Stimulated activated naive CD8-positive, alpha-beta T cell treated with anti-CD3 and anti-CD28 coated beads, Interleukin-15, Interleukin-2, amounts not matched to agents 100 ng/mL and 50 ng/mL, for 24 hours (primary cell): ENCODE measurements around the gene AP3D1.
"Not testable (repeated sequence)": the region's sequence is repeated elsewhere in the genome, so short reads cannot be mapped to it uniquely, and the experiment has no call there.

Experiments used
- H3K27ac Mint-ChIP-seq: one replicate; pipeline ENCODE4 v1.8.0; 2021; ENCODE audit warnings: mild to moderate bottlenecking, mixed read lengths
- H3K27me3 Mint-ChIP-seq: one replicate; pipeline ENCODE4 v1.8.0; 2021; ENCODE audit warnings: mixed read lengths
- H3K36me3 Mint-ChIP-seq: one replicate; pipeline ENCODE4 v1.8.0; 2021; ENCODE audit warnings: low read depth, mixed read lengths
- H3K4me1 Mint-ChIP-seq: one replicate; pipeline ENCODE4 v1.8.0; 2021; ENCODE audit warnings: low read depth, mixed read lengths
- H3K4me3 Mint-ChIP-seq: one replicate; pipeline ENCODE4 v1.8.0; 2021; ENCODE audit warnings: mild to moderate bottlenecking, mixed read lengths
- H3K9me3 Mint-ChIP-seq: one replicate; pipeline ENCODE4 v1.8.0; 2021; ENCODE audit warnings: mixed read lengths

Gene AP3D1

DNA sequence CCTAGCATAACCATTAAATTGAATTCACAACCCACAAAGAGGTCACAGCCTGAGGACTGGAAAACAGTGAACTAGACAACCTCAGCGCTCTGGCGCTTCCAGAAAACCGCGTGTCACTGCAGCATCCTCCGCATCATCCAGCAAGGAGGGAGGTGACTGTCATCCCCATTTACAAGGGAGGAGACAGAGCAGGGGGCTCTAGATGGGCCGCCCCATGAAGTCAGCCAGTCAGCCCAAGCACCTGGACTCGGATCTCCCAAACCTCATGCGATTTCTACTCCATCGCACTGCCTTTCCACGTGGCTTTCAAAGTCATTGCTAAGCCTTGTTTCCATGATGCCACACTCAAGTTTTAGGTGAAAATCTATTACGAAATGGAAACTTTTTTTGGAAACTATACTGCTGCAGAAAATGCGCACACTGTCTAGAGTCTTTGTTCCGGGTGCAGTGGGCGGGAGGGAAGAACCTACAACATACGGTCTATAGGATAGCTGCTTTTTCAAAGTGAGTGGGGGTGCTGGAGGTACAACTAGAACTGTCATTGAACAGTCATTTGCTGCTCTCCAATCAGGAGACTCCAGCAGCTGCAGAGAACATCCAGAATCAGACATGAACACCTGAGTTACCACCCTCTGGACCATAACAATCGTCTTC is 2.8 kb downstream of the AP3D1 start:
- Mint-ChIP-seq H3K36me3 (peaks cover 15% of the 10 kb centered on the region), H3K4me3 (peak overlapping the region; percentile 86), H3K4me1 (peaks cover 65% of the 10 kb centered on the region), H3K27ac (peak overlapping the region; percentile 74), H3K27me3 (no peaks in the 10 kb centered on the region), H3K9me3 (no peaks in the 10 kb centered on the region)

DNA sequence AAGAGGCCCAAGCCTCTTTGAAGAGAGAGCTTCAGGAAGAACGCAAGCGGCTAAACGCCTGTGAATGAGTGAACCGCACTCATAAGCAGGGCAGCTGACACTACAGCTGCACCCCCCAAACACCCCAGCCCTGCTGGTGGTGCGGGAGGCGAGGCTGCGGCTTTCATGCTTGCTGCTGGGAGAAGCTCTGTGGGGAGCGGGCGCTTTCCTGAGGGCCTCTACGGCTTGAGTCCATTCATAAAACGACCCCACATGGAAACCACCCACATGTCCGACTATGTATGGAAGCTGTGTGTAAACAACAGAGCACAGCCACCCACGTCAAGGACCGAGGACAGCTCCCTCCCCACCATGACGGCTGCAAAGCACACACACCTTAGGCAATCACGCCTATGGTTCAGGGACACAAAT is 5.5 kb downstream of the AP3D1 start:
- Mint-ChIP-seq H3K9me3 (no peaks in the 10 kb centered on the region), H3K36me3 (peaks cover 15% of the 10 kb centered on the region), H3K27ac (peak overlapping the region; percentile 76), H3K4me1 (peaks cover 59% of the 10 kb centered on the region), H3K27me3 (no peaks in the 10 kb centered on the region), H3K4me3 (no peak overlapping the region)

DNA sequence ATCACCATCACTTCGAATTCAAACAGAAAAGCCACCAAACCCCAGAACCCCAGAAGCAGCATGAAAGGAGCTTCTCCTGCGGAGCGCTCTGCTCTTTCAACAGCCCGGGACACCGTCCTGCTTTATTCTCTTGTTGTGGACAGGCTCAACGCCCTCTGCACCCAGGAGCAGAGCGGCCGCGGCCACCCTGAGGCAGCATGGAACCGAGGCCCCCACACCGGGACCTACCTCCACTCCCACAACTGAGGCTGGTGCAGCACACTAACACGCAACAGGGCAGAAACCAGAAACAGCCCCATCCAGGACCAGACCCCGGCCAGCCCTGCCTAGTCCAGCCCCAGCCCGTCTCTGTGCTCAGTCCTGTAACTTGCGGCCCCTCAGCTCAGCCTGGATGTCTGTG is 7.2 kb downstream of the AP3D1 start:
- Mint-ChIP-seq H3K4me1 (peaks cover 51% of the 10 kb centered on the region), H3K27me3 (no peaks in the 10 kb centered on the region), H3K9me3 (no peaks in the 10 kb centered on the region), H3K4me3 (no peak overlapping the region), H3K27ac (no peak overlapping the region), H3K36me3 (peaks cover 9% of the 10 kb centered on the region)

DNA sequence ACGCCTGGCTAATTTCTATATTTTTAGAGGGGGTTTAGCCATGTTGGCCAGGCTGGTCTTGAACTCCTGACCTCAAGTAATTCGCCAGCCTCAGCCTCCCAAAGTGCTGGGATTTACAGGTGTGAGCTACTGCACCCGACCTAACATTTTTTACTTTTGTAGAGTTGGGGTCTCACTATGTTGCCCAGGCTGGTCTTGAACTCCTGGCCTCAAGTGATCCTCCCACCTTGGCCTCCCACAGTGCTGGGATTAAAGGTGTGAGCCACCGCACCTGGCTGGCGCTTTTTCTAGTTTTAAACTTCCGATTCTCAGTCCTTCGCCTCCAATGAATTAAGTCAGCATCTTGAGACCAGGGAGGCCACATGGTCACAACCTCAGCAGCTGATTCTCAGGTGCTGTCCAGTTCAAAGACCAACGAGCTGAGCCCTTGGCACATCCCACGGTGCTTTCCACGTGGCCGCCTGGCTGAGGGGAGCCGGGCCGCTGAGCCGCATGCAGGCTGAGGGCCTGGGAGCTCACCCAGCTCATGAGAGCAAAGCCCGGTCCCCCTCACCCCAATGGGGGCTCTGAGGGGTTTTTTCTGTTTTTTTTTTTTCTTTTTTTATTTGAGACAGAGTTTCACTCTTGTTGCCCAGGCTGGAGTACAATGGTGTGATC is 9.1 kb downstream of the AP3D1 start:
- Mint-ChIP-seq H3K4me3 (no peak overlapping the region), H3K36me3 (peaks cover 16% of the 10 kb centered on the region), H3K4me1 (peaks cover 32% of the 10 kb centered on the region), H3K9me3 (no peaks in the 10 kb centered on the region), H3K27me3 (no peaks in the 10 kb centered on the region), H3K27ac (no peak overlapping the region)

DNA sequence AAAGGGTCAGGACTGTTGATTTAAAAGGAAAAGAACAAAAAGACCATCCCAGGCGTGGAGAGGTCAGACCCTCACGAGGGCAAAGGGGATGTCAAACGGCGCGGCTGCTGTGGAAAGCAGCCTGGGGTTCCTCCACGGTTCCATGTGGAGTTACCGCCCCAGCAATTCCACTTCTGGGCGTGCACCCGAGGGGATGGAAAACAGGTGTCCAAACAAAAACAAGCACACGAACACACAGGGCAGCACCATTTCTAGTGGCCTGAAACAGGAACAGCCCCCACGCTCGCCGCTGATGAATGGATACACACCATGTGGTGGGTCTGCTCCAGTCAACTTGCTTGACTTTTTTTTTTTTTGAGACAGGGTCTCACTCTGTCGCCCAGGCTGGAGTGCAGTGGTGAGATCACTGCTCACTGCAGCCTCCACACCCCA is 11.2 kb downstream of the AP3D1 start:
- peaks cover 12% of the 10 kb centered on the region for H3K36me3 Mint-ChIP-seq
- H3K27ac Mint-ChIP-seq: no peak overlapping the region
- H3K4me1 Mint-ChIP-seq: peaks cover 14% of the 10 kb centered on the region
- no peak overlapping the region for H3K4me3 Mint-ChIP-seq
- no peaks in the 10 kb centered on the region for H3K27me3 Mint-ChIP-seq
- H3K9me3 Mint-ChIP-seq: no peaks in the 10 kb centered on the region

DNA sequence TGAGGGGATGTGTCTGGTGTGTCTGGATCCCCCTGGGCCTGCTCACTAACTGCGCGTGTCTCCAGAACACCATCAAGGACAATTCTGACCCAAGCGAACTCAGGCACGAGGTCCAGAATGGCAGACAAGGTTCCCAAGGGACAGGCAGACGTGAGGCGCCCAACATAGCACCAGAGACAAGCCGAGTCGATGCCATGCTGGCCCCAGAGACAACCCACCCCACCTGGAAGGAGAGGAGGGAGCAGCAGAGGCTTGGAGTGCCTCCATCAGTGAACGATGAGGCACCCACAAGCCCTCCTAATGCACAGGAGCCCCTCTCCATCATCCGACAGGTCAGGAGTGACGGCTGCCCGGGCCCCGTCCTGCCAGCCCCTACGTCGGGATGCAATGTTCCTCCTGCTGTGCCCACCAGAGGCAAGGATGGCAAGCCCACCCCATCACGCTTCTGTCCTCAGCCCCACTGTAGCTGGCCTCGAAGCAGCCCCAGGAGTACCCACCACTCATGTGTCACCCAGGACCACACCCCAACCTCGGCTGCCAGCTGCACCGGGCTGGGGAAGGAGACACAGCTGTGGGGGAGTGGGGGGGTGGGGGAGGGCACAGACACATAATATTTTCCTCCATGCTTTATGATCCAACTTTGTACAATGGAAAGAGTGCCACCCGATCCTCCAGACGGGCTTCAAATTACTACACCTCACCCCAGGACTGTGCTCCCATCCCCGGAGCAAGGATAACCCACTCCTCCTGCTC is 11.8 kb downstream of the AP3D1 start:
- H3K4me3 Mint-ChIP-seq: no peak overlapping the region
- H3K36me3 Mint-ChIP-seq: peaks cover 12% of the 10 kb centered on the region
- peaks cover 9% of the 10 kb centered on the region for H3K4me1 Mint-ChIP-seq
- no peak overlapping the region for H3K27ac Mint-ChIP-seq
- no peaks in the 10 kb centered on the region for H3K27me3 Mint-ChIP-seq
- H3K9me3 Mint-ChIP-seq: no peaks in the 10 kb centered on the region

DNA sequence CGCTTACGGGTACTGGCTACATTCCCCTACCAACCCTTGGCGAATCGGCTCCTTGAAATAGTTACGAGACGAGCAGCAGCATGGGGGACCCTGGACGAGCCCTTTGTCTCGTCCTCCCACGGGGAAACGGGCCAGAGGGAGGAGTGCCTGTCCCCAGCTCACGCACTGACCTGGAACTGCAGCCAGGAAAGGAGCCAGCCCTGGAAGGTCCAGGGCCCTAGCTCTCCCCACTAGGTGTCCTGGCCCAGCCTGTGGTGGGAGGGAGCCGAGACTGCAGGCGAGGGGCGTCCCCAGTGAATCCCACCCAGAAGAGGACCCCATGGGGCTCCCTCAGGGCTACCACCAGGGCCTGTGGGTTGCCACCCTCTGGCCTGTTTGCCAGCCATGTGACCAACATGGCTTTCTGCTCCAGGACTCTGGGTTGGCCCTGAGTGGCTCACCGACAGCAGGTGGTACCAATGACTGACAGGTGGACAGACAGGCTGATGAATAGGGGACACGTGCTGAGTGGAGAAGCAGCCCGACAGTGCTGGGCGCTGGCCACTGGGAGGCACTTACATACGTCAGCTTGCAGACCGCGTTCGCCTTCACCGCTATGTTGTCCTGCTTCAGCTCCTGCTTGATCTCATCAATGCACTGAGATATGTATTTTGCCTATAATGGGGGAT is 13.2 kb downstream of the AP3D1 start:
- Mint-ChIP-seq H3K27ac (no peak overlapping the region), H3K4me3 (no peak overlapping the region)

DNA sequence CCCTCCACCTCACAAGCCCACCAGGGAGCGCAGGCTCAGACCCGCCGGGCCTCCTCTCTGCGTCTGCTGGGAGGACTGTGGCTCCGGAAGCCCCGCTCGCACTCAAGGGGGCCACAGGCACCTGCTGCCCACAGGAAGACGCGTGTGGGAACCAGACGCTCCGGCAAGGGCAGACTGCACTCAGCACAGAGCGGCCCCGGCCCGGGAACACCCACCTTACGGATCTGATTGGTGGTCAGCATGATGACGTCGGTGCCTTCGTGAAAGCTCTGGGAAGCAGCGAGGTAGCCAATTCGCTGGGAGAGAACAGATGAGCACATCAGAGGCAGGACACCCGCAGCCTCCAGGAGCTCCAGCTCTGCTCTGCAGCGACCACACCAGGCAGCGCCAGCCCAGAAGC is 14.6 kb downstream of the AP3D1 start:
- Mint-ChIP-seq H3K4me3 (no peak overlapping the region), H3K36me3 (peaks cover 27% of the 10 kb centered on the region), H3K4me1 (peaks cover 7% of the 10 kb centered on the region), H3K9me3 (no peaks in the 10 kb centered on the region), H3K27me3 (no peaks in the 10 kb centered on the region), H3K27ac (no peak overlapping the region)

More for the DNA sequence above, 13.2 kb downstream of the AP3D1 start:
- Mint-ChIP-seq H3K9me3 (no peaks in the 10 kb centered on the region), H3K27me3 (no peaks in the 10 kb centered on the region), H3K4me1 (peaks cover 7% of the 10 kb centered on the region), H3K36me3 (peaks cover 15% of the 10 kb centered on the region)

DNA sequence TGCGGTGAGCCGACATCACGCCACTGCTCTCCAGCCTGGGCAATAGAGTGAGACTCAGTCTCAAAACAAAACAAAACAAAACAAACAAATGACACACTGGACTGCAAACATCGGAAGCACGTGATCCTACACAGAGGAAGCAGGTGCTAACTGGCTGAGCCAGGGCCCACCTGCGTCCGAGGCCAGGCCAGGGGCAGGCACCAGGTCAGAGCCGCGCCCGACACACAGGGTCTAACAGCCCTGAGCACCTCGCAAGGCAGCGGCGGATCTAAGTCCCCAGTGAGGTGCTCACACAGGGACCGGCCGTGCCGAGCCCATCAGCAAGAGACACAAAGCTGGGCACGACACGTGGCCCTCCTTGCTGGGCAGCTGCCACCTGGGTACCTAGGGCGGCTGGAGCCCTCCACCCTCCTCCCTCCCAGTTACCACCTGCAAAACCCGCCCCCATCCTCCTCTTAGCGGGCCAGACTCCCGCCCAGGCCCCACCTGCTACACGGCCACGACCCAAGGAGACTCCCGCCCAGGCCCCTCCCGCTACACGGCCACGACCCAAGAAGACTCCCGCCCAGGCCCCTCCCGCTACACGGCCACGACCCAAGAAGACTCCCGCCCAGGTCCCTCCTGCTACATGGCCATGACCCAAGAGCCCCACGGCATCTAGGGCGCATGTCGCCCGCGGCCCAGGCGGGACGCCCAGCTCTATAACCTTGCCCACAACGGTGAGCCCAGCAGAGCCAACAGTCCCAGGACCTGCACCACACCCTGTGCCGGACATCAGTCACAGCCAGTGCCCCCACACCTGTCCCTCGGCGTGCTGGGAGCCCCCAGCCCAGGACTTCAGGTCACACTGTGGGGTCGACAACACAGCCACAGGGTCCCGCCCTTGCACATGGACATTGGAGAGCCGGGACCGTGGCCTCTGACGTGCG is 15.6 kb downstream of the AP3D1 start:
- H3K4me3 Mint-ChIP-seq: no peak overlapping the region
- no peak overlapping the region for H3K27ac Mint-ChIP-seq
- H3K4me1 Mint-ChIP-seq: peaks cover 4% of the 10 kb centered on the region
- no peaks in the 10 kb centered on the region for H3K27me3 Mint-ChIP-seq
- H3K36me3 Mint-ChIP-seq: peaks cover 27% of the 10 kb centered on the region
- no peaks in the 10 kb centered on the region for H3K9me3 Mint-ChIP-seq

DNA sequence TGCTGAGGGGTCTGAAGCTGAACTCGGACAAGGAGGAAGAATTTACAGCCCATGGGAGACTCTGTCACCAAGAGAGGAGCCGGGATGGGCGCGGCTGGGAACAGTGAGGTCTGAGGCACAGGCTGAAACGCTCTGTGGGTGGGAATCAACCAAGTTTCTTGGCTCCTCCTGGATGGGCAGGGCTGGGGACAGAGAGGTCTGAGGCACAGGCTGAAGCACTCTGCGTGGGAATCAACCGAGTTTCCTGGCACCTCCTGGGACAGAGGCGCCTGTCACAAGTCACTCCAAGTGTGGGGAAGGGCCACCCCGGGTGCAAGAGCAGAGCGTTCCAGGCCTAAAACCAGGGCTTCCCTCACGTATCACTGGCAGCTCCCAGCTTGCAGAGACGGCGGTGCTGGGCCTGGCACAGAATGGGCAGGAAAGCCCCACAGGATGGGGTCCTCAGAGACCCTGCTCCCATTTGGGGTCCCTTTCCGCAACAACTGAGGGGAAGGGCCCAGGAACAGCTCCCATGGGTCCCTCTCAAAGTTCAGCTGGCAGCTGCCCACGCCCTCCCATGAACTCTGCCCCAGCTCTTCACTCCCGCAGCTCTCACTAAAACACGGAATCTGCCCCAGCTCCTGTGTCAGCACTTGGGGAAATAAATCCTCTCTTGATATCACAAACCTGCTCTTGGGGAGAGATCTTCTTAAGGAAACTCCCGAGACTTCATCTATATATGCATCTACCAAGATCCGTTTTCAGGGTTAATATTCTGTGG is 18.5 kb downstream of the AP3D1 start:
- Mint-ChIP-seq H3K9me3 (no peaks in the 10 kb centered on the region), H3K36me3 (peaks cover 24% of the 10 kb centered on the region), H3K27ac (no peak overlapping the region), H3K27me3 (no peaks in the 10 kb centered on the region), H3K4me1 (no peaks in the 10 kb centered on the region), H3K4me3 (no peak overlapping the region)

DNA sequence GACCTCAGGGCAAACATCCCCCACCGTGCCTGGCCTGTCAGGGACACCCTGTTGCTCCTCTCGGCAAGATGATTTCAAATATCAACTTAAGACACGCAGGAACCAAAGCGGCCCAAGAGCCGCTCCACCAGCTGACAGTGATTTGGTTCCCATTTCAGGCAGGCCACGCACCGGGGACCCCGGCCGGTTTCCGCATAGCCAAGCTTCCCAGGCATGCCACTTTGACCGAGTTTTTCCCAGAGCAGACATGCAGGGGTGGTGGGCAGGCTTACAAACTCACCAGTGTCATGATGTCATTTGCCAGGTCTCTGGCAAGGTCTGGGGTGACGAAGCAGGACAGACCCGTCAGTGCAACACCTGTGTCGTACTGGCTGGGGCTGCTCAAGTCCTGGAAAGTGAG is 19.2 kb downstream of the AP3D1 start:
- Mint-ChIP-seq H3K4me1 (no peaks in the 10 kb centered on the region), H3K27me3 (no peaks in the 10 kb centered on the region), H3K4me3 (no peak overlapping the region), H3K27ac (no peak overlapping the region), H3K9me3 (no peaks in the 10 kb centered on the region), H3K36me3 (peaks cover 20% of the 10 kb centered on the region)

DNA sequence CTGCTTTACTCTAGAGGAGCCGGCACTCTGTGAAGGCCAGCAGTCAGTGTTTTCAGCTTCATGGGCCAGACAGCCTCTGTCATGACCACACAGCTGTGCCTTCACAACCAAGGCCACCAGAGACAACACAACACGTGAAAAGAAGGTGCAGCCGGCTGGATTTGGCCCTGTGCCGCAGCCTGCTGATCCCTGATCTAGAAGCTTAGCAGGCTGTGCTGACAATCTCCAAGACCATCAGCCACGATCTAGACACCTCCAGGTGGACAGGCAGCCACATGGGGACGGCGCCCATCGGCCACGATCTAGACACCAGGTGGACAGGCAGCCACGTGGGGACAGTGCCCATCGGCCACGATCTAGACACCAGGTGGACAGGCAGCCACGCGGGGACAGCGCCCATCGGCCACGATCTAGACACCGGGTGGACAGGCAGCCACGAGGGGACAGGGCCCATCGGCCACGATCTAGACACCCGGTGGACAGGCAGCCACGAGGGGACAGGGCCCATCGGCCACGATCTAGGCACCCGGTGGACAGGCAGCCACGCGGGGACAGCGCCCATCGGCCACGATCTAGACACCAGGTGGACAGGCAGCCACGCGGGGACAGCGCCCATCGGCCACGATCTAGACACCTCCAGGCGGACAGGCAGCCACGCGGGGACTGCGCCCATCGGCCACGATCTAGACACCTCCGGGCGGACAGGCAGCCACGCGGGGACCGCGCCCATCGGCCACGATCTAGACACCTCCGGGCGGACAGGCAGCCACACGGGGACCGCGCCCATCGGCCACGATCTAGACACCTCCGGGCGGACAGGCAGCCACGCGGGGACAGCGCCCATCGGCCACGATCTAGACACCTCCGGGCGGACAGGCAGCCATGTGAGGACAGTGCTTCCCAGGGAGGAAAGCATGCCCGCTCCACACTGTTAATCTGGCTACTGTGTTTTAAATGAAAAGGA is 20.1 kb downstream of the AP3D1 start:
- not testable (repeated sequence) for H3K4me3 Mint-ChIP-seq, H3K9me3 Mint-ChIP-seq, H3K27me3 Mint-ChIP-seq, H3K4me1 Mint-ChIP-seq, H3K27ac Mint-ChIP-seq
- H3K36me3 Mint-ChIP-seq: peaks cover 20% of the 10 kb centered on the region
